GM12891 (cell line): ENCODE results near the gene TMEM204.

Experiments
- DNase-seq: peaks from one replicate; pipeline ENCODE4 v3.0.0; 2011; ENCODE audit warnings: low spot score; ENCODE audit not compliant: insufficient read length
- FAIRE-seq: peaks from 2 replicates; lab custom pipeline; 2011; peaks lifted over from hg19 to GRCh38; lab: Jason Lieb, UNC
- PAX5 ChIP-seq: IDR thresholded peaks from 2 replicates; pipeline ENCODE4 v1.6.1; 2011; ENCODE audit warnings: low read length, moderate library complexity, mild to moderate bottlenecking; ENCODE audit not compliant: insufficient read depth, severe bottlenecking
- POLR2A ChIP-seq: IDR thresholded peaks from 2 replicates; pipeline ENCODE4 v1.6.1; 2011; ENCODE audit warnings: low read depth, low read length, control low read depth
- POLR2AphosphoS5 ChIP-seq: IDR thresholded peaks from 2 replicates; pipeline ENCODE4 v1.6.1; 2011; ENCODE audit warnings: low read depth, low read length, control low read depth
- POU2F2 ChIP-seq: IDR thresholded peaks from 2 replicates; pipeline ENCODE4 v1.6.1; 2011; ENCODE audit warnings: low read depth, mild to moderate bottlenecking, control low read depth, low read length, moderate library complexity
- SPI1 ChIP-seq: IDR thresholded peaks from 2 replicates; pipeline ENCODE4 v1.6.1; 2011; ENCODE audit warnings: low read depth, low read length, control low read depth
- TAF1 ChIP-seq: IDR thresholded peaks from 2 replicates; pipeline ENCODE4 v1.6.1; 2011; ENCODE audit warnings: low read depth, low read length, control low read depth

TMEM204 gene

DNA sequence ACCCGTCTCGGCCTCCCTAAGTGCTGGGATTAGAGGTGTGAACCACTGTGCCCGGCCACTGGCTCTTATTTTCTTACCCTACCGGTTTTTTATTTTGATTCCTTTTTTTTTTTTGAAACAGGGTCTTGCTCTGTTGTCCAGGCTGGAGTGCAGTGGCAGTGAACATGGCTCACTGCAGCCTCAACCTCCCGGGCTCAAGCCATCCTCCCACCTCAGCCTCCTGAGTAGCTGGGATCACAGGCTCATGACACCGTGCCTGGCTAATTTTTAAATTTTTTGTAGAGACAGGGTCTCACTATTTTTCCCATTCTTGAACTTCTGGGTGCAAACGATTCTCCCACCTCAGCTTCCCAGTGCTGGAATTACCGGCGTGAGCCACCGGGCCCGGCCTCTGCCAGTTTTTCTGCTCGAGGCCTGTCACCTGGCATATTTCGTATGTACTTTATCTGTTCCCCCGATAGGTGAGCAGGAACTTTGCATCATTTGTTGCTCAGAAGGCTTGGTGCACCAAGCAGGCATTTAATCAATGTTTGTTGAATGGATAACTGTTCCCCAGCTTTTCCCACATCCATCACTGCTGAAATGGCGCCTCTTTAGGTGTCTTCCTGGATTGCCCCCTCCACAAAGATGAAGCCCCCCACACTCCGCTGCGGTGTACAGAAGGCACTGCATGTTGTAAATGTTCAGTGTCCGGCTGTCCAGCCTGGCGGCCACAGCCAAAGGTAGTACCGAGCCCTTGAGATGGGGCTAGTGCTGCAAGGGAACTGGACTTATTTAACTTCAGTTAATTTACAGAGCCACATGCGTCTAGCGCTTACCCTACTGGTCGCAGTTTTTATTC is 41.2 kb upstream of the TMEM204 start:
- no peak for FAIRE-seq
- no peak for DNase-seq
- TF ChIP-seq TAF1 (no peak), POLR2A (no peak), POLR2AphosphoS5 (no peak), POU2F2 (no peak), SPI1 (no peak), PAX5 (no peak)

DNA sequence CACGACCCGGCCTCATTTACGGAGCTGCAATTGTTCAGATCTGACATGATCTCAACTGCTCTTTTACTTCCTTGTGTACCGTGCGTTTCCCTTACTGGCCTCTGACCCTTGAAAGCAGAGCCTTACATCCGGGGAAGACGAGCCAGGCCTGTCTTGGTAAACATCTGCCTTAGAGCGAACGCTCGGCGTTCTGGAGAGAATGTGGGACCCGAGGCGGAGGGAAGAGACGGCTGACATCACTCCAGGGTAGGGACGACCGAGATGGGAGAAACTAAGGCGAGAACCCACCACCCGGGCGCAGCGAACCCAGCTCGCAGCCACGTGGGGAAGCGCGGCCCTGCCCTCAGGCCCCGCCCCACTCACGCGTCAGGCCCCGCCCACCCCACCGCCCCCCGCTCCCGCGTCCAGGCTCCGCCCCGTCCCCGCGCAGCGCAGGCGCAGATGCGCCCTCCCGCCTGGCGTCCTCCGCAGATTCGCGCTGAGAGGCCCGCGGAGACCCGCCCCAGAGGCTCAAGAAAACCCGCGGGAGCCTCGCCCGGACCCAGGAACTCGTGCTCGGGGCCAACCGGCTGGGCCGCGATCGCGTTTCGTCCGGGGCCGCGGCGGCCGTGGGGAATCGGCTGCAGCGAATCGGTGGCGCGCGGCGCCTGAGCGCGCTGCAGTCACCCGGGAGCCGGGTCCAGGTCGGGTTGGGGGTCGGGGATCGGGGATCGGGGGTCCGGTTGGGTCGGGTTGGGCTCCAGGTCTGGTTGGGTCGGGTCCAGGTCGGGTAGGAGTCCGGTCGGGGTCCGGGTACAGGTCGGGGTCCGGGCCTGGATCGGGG is 40.3 kb upstream of the TMEM204 start, which contains the start of gene TELO2:
Gene TELO2 (plus strand): TSS at position 438 of the 823 bp plus-strand sequence. CDS start 922 bp downstream, outside the sequence.
- DNase-seq (peak; percentile 97), FAIRE-seq (peak; percentile 97)
- TF ChIP-seq POU2F2: no peak
- TF ChIP-seq PAX5: no peak
- TF ChIP-seq TAF1: peak; percentile 52; the same call in 1 of the 2 replicates
- TF ChIP-seq POLR2AphosphoS5: peak; percentile 26; the same call in 1 of the 2 replicates
- TF ChIP-seq POLR2A: peak; percentile 62
- no peak for TF ChIP-seq SPI1

DNA sequence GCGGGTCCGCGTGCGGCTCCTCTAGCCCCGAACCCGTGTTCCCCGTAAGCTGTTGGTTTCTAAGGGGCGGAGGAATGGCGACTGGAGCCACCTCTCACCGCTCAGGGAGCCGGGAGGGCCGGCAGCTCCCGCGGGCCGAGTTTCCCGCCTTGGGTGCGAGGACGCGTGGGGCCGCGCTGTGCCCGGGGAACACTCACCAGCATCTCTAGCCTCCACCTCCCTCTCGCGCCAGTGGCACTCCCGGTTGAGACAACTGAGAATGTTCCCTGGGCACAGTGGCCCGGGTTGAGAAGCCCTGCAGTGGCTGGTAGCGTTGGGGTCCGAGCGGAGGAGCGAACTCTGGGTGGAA is 39.7 kb upstream of the TMEM204 start:
- DNase-seq (peak; percentile 66), FAIRE-seq (no peak)
- TF ChIP-seq POU2F2 (no peak), PAX5 (no peak), TAF1 (no peak), POLR2AphosphoS5 (no peak), POLR2A (no peak), SPI1 (no peak)

DNA sequence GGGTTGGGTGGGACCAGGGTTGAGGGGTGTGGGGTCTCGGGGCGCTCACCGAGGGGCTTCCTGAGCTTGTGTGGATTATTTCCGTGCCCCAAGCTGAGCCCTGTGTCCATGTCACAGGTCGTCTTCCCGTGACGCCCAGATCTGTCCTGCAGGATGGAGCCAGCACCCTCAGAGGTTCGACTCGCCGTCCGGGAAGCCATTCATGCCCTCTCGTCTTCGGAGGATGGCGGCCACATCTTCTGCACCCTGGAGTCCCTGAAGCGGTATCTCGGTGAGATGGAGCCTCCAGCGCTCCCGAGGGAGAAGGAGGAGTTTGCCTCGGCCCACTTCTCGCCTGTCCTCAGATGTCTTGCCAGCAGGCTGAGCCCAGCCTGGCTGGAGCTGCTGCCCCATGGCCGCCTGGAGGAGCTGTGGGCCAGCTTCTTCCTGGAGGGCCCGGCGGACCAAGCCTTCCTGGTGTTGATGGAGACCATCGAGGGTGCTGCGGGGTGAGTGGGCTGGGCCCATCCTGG is 39.3 kb upstream of the TMEM204 start:
- DNase-seq: no peak
- peak; percentile 68 for FAIRE-seq
- TF ChIP-seq SPI1: no peak
- TF ChIP-seq PAX5: no peak
- TF ChIP-seq POU2F2: no peak

DNA sequence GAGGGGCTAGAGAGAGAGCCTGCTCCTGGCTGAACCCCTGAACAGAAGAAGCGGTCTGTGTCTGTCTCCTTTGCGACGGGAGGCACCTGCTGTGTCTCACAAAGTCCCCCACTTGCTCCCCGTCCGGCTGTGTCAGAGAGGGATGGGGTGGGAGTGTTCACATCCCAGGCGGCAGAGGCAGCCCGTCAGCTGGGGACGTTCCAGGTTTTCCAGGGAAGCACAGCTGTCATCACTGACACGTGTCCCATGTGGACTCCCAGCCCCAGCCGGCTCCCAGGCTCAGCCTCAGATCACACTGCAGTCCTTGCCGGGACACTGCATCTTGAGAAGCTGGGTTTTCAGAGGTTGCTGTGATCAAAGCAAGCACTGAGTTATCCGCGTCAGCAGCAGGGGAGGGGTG is 38.8 kb upstream of the TMEM204 start:
- no peak for DNase-seq
- no peak for FAIRE-seq
- TF ChIP-seq POLR2AphosphoS5 (no peak), POLR2A (no peak), PAX5 (no peak), SPI1 (no peak), POU2F2 (no peak), TAF1 (no peak)

DNA sequence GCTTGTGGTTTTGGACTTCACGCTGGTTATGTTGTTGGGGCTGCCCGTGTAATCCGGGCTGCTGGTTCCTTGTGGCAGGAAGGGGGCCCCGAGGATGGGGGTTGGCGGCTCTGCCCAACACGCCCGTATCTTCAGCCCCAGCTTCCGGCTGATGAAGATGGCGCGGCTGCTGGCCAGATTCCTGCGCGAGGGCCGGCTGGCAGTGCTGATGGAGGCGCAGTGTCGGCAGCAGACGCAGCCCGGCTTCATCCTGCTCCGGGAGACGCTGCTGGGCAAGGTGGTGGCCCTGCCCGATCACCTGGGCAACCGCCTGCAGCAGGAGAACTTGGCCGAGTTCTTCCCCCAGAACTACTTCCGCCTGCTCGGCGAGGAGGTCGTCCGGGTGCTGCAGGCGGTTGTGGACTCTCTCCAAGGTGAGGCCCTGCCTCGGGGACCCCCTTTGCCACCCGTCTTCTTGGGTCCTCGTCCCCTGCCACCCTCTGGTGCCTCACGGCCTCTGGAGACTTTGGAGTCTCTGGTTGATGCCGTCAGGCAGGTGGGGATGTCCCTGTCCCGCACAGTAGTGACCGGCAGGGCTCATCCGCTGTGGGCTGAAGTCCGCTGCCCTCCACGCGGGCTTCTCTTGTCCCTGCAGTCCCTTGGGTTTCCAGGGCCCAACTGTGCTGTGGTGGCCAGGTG is 38.1 kb upstream of the TMEM204 start:
- DNase-seq (no peak), FAIRE-seq (no peak)
- TF ChIP-seq POLR2A: no peak
- TF ChIP-seq SPI1: no peak
- no peak for TF ChIP-seq POLR2AphosphoS5
- TF ChIP-seq POU2F2: no peak
- TF ChIP-seq PAX5: no peak
- TF ChIP-seq TAF1: no peak

DNA sequence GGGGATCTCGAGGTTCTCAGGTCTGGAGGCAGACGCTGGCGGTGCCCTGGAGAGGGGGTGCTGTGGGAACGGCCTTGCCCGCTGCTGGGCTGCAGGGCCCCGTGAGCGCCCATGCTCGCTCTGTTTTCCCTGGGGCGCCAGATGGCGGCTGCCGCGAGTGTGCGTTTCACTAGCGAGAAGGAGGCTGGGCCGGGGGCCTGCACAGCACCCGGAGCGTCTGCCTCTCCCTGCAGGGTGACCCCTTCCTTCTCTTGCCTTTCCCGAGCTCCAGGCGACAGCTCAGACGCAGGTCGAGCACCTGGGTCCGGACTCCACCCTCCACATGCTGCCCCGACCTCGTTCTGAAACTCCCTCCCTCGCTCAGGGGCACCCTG is 37.6 kb upstream of the TMEM204 start:
- FAIRE-seq (no peak), DNase-seq (no peak)
- TF ChIP-seq PAX5: no peak
- TF ChIP-seq POU2F2: no peak
- no peak for TF ChIP-seq POLR2AphosphoS5
- TF ChIP-seq SPI1: no peak
- no peak for TF ChIP-seq POLR2A
- no peak for TF ChIP-seq TAF1

DNA sequence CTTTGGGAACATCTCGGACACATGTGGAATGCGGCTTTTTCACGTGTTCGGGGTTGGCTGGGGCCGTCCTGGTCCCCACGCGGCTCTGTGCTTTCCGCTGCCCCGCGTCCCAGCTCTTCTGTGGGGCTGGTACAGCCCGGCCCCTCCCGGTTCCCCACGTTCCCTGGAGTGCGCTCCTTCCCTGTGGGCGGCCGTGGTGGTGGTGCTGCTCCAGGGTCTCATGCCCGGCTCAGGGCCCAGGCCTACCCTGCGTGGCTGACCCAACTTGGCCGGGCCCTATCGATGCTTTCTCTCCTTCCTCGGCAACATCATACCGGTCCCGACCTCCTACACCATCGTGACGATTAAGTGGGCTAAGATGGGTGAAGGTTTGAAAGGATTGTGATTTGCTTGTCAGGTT is 37.0 kb upstream of the TMEM204 start:
- FAIRE-seq (no peak), DNase-seq (no peak)
- TF ChIP-seq SPI1 (no peak), TAF1 (no peak), PAX5 (no peak), POLR2AphosphoS5 (no peak), POLR2A (no peak)

DNA sequence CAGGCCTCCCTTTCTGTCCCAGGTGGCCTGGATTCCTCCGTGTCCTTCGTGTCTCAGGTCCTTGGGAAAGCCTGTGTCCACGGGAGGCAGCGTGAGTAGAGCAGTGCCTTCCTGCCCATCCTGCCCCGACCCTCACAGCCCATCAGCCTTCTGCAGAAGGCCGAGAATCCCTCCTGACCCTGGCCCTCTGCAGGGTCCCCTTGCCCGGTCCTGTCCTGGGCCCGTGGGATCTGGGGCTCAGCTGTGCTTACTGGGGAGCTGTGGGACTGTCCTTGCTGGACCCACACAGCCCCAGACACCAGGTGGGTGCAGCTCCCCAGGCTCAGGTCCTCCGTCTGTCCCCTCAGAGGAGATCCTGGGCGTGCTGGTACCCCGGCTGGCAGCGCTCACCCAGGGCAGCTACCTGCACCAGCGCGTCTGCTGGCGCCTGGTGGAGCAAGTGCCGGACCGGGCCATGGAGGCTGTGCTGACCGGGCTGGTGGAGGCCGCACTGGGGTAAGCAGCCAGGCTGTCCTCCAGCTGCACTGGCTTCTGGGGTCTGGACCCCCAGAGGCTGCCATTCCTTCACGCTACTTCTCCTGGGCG is 36.4 kb upstream of the TMEM204 start:
- TF ChIP-seq TAF1: no peak
- no peak for TF ChIP-seq POU2F2
- TF ChIP-seq PAX5: no peak
- TF ChIP-seq POLR2A: no peak
- TF ChIP-seq POLR2AphosphoS5: no peak
- TF ChIP-seq SPI1: no peak
- DNase-seq (no peak), FAIRE-seq (no peak)
